ENCODE data around the gene PLA2G4D. TPM values are rescaled to one million over a fixed set of nuclear protein-coding genes. Genes with fewer than 3 reads are reported as not detected.

The PLA2G4D gene
- polyA plus RNA-seq, 1 of the 3 experiments (the other 2 are of a cell fraction), result not detected

GRCh38 chr15:42046597-42046996 is 47.8 kb downstream of the PLA2G4D start:
- no peak overlapping the region for H3K4me3 ChIP-seq (ENCODE audit: low read depth in 2 of 2, low read length in 1 of 2)
- no peak overlapping the region for H2AFZ ChIP-seq (ENCODE audit: low read depth)
- CTCF ChIA-PET, result interaction anchor here (0.7 to 4.6 kb wide), 7 partner anchors 9 to 57 kb away, joined by 3 to 30 read pairs (median 4); no protein-coding TSS in a partner anchor
- no peaks in the 10 kb centered on the region for H3K9me2 ChIP-seq
- POLR2A ChIA-PET, result no interaction called here
- H3K27me3 ChIP-seq (ENCODE audit: insufficient read depth), result peaks cover 10% of the 10 kb centered on the region; the same call in 1 of the 2 replicates
- H3F3A ChIP-seq (replicated peaks; ENCODE audit: insufficient read depth), result no peaks in the 10 kb centered on the region
- no peak overlapping the region for H3K4me2 ChIP-seq
- H3K4me1 ChIP-seq (ENCODE audit: control insufficient read depth in 1 of 2, insufficient read depth in 2 of 2, low read depth in 1 of 2, low read length in 1 of 2), result no peaks in the 10 kb centered on the region; a peak in 1 of 4 replicates
- H3K79me2 ChIP-seq (ENCODE audit: insufficient read depth), result no peaks in the 10 kb centered on the region
- no peaks in the 10 kb centered on the region for H4K20me1 ChIP-seq (ENCODE audit: insufficient read depth)
- no peak overlapping the region for H3K27ac ChIP-seq (ENCODE audit: low read depth in 2 of 2, low read length in 1 of 2)
- H3K9ac ChIP-seq, result no peak overlapping the region
- H3K36me3 ChIP-seq (replicated peaks in 1 of 2; ENCODE audit: control insufficient read depth in 1 of 2, insufficient read depth in 2 of 2, low read length in 1 of 2), result no peaks in the 10 kb centered on the region
- TF ChIP-seq RFX5 (IDR thresholded peaks at IDR 0.05; ENCODE audit: low read length), result no peak
- TF ChIP-seq MAX (IDR thresholded peaks at IDR 0.05; ENCODE audit: low read depth), result no peak
- TF ChIP-seq CHD2 (IDR thresholded peaks at IDR 0.05; ENCODE audit: low read length, partially characterized antibody), result no peak
- no peak for TF ChIP-seq TCF12 (IDR thresholded peaks at IDR 0.05)
- no peak for TF ChIP-seq EP300 (IDR thresholded peaks at IDR 0.05; ENCODE audit: borderline replicate concordance in 1 of 2, low read depth in 1 of 2, low read length in 1 of 2)
- TF ChIP-seq FOXJ3 (CRISPR knock-in tag; IDR thresholded peaks at IDR 0.05), result no peak
- no peak for TF ChIP-seq RAD21 (IDR thresholded peaks at IDR 0.05; ENCODE audit: low read length)
- no peak for TF ChIP-seq NFIC (IDR thresholded peaks at IDR 0.05; ENCODE audit: borderline replicate concordance)
- no peak for TF ChIP-seq RCOR1 (IDR thresholded peaks at IDR 0.05; ENCODE audit: low read length)
- TF ChIP-seq POLR2AphosphoS5 (IDR thresholded peaks at IDR 0.05; ENCODE audit: low read depth, low read length), result no peak
- no peak for TF ChIP-seq SIN3A (IDR thresholded peaks at IDR 0.05; ENCODE audit: borderline replicate concordance, low read depth, low read length)
- no peak for TF ChIP-seq EZH2phosphoT487 (IDR thresholded peaks at IDR 0.05; ENCODE audit: borderline replicate concordance, low read depth)
- TF ChIP-seq YY1 (IDR thresholded peaks at IDR 0.05; ENCODE audit: low read depth), result no peak
- no peak for TF ChIP-seq TAF1 (IDR thresholded peaks at IDR 0.05; ENCODE audit: borderline replicate concordance, low read depth, low read length)
- no peak for TF ChIP-seq NRF1 (IDR thresholded peaks at IDR 0.05; ENCODE audit: low read depth, low read length)
- TF ChIP-seq ELF1 (IDR thresholded peaks at IDR 0.05), result no peak
- TF ChIP-seq FOXM1 (IDR thresholded peaks at IDR 0.05; ENCODE audit: low read depth), result no peak
- TF ChIP-seq, protein P1, sequence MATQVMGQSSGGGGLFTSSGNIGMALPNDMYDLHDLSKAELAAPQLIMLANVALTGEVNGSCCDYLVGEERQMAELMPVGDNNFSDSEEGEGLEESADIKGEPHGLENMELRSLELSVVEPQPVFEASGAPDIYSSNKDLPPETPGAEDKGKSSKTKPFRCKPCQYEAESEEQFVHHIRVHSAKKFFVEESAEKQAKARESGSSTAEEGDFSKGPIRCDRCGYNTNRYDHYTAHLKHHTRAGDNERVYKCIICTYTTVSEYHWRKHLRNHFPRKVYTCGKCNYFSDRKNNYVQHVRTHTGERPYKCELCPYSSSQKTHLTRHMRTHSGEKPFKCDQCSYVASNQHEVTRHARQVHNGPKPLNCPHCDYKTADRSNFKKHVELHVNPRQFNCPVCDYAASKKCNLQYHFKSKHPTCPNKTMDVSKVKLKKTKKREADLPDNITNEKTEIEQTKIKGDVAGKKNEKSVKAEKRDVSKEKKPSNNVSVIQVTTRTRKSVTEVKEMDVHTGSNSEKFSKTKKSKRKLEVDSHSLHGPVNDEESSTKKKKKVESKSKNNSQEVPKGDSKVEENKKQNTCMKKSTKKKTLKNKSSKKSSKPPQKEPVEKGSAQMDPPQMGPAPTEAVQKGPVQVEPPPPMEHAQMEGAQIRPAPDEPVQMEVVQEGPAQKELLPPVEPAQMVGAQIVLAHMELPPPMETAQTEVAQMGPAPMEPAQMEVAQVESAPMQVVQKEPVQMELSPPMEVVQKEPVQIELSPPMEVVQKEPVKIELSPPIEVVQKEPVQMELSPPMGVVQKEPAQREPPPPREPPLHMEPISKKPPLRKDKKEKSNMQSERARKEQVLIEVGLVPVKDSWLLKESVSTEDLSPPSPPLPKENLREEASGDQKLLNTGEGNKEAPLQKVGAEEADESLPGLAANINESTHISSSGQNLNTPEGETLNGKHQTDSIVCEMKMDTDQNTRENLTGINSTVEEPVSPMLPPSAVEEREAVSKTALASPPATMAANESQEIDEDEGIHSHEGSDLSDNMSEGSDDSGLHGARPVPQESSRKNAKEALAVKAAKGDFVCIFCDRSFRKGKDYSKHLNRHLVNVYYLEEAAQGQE (IDR thresholded peaks at IDR 0.05; ENCODE audit: low read depth, low read length), result no peak
- no peak for DNase-seq
- H3K9me3 ChIP-seq, result no peaks in the 10 kb centered on the region
- 81% methylated on average over 2 of the region's 2 CpGs for WGBS (ENCODE audit: low lambda C conversion rate)

All from SK-N-SH (cell line).